Cerebellar cortex (tissue), 1 donor: ENCODE results near the gene B3GALNT2.
"Not testable (repeated sequence)": the region's sequence is repeated elsewhere in the genome, so short reads cannot be mapped to it uniquely, and the experiment has no call there.

Experiments
- DNase-seq: peaks from one replicate; pipeline ENCODE4 v3.0.0-alpha.2; 2015; ENCODE audit warnings: low spot score

The B3GALNT2 gene

GRCh38 chr1:235504122-235504493, at the start of gene B3GALNT2:
B3GALNT2 (minus strand) TSS chr1:235504452; CDS start chr1:235504252, 200 bp downstream.
- DNase-seq = no peak

- no peak for DNase-seq
Observed at GRCh38 chr1:235553112-235553551, 48.9 kb upstream of the B3GALNT2 start.

- no peak for DNase-seq
Observed at GRCh38 chr1:235552146-235552716, 48.0 kb upstream of the B3GALNT2 start.

- DNase-seq = no peak
Observed at GRCh38 chr1:235549351-235550139, 45.3 kb upstream of the B3GALNT2 start.

GRCh38 chr1:235546369-235547155, 42.3 kb upstream of the B3GALNT2 start:
- DNase-seq = not testable (repeated sequence)

- DNase-seq = no peak
Observed at GRCh38 chr1:235545292-235545930, 41.2 kb upstream of the B3GALNT2 start.

- not testable (repeated sequence) for DNase-seq
Observed at GRCh38 chr1:235542845-235543244, 38.6 kb upstream of the B3GALNT2 start.

- no peak for DNase-seq
Observed at GRCh38 chr1:235533476-235534168, 29.4 kb upstream of the B3GALNT2 start.

GRCh38 chr1:235532360-235532759, 28.1 kb upstream of the B3GALNT2 start:
- DNase-seq = no peak

- DNase-seq = no peak
Observed at GRCh38 chr1:235527196-235527814, 23.1 kb upstream of the B3GALNT2 start.

GRCh38 chr1:235525314-235525713, 21.1 kb upstream of the B3GALNT2 start:
- DNase-seq = no peak

GRCh38 chr1:235516862-235517446, 12.7 kb upstream of the B3GALNT2 start:
- no peak for DNase-seq

GRCh38 chr1:235515844-235516512, 11.7 kb upstream of the B3GALNT2 start:
- DNase-seq = no peak

GRCh38 chr1:235513495-235514366, 9.5 kb upstream of the B3GALNT2 start:
- DNase-seq = peak; percentile 85

GRCh38 chr1:235511470-235512240, 7.4 kb upstream of the B3GALNT2 start:
- DNase-seq = peak; percentile 49

- DNase-seq = no peak
Observed at GRCh38 chr1:235510823-235511222, 6.6 kb upstream of the B3GALNT2 start.

GRCh38 chr1:235507623-235508022, 3.4 kb upstream of the B3GALNT2 start:
- no peak for DNase-seq

GRCh38 chr1:235504494-235505222, 406 bp upstream of the B3GALNT2 start:
- peak; percentile 99 for DNase-seq
